Astrocyte (in vitro differentiated cells and primary cell): ENCODE data around the gene SLAMF6. TPM values are rescaled to one million over a fixed set of nuclear protein-coding genes. Genes with fewer than 3 reads are reported as not detected.

Experiments used
- DNase-seq: peaks from one replicate; pipeline ENCODE4 v3.0.0-alpha.2; 2010; ENCODE audit warnings: low read depth
- FAIRE-seq: peaks from 2 replicates; lab custom pipeline; 2011; peaks lifted over from hg19 to GRCh38; lab: Jason Lieb, UNC
- H2AFZ ChIP-seq: 2 replicates; pipeline ENCODE4 v1.6.0; 2012; ENCODE audit warnings: low read depth, low read length, inconsistent platforms
- H3K27ac ChIP-seq: 2 replicates; pipeline ENCODE4 v1.5.1; 2011; ENCODE audit warnings: low read depth, low read length, inconsistent platforms
- H3K27me3 ChIP-seq: 2 replicates; pipeline ENCODE4 v1.6.0; 2011; ENCODE audit warnings: low read length, inconsistent platforms; ENCODE audit not compliant: insufficient read depth
- H3K36me3 ChIP-seq: 2 replicates; pipeline ENCODE4 v1.5.1; 2011; ENCODE audit warnings: low read length, inconsistent platforms; ENCODE audit not compliant: insufficient read depth
- H3K4me1 ChIP-seq: 2 replicates; pipeline ENCODE4 v1.5.1; 2011; ENCODE audit warnings: low read length, inconsistent platforms; ENCODE audit not compliant: insufficient read depth
- H3K4me2 ChIP-seq: 2 replicates; pipeline ENCODE4 v1.6.0; 2012; ENCODE audit warnings: low read length, inconsistent platforms
- H3K4me3 ChIP-seq: 2 replicates; pipeline ENCODE4 v1.5.1; 2011; ENCODE audit warnings: low read depth, mild to moderate bottlenecking, low read length, inconsistent platforms; ENCODE audit not compliant: insufficient read depth
- H3K79me2 ChIP-seq: 2 replicates; pipeline ENCODE4 v1.6.0; 2012; ENCODE audit warnings: mild to moderate bottlenecking, low read length, inconsistent platforms; ENCODE audit not compliant: insufficient read depth
- H3K9ac ChIP-seq: 2 replicates; pipeline ENCODE4 v1.6.0; 2012; ENCODE audit warnings: mild to moderate bottlenecking, low read length, inconsistent platforms
- H3K9me3 ChIP-seq: 2 replicates; pipeline ENCODE4 v1.5.1; 2012; ENCODE audit warnings: low read depth, mild to moderate bottlenecking, low read length, inconsistent platforms; ENCODE audit not compliant: insufficient read depth
- H4K20me1 ChIP-seq: 2 replicates; pipeline ENCODE4 v1.6.0; 2012; ENCODE audit warnings: low read length, inconsistent platforms; ENCODE audit not compliant: insufficient read depth
- H3K27ac Mint-ChIP-seq: one replicate; pipeline ENCODE4 v1.8.0; 2021; ENCODE audit warnings: mild to moderate bottlenecking, mixed read lengths; ENCODE audit not compliant: unreplicated experiment
- H3K27me3 Mint-ChIP-seq: one replicate; pipeline ENCODE4 v1.8.0; 2021; ENCODE audit warnings: low read depth, mixed read lengths; ENCODE audit not compliant: unreplicated experiment
- H3K36me3 Mint-ChIP-seq: one replicate; pipeline ENCODE4 v1.8.0; 2021; ENCODE audit warnings: low read depth, mixed read lengths; ENCODE audit not compliant: unreplicated experiment
- H3K4me1 Mint-ChIP-seq: one replicate; pipeline ENCODE4 v1.8.0; 2021; ENCODE audit warnings: low read depth, mixed read lengths; ENCODE audit not compliant: unreplicated experiment
- H3K4me3 Mint-ChIP-seq: one replicate; pipeline ENCODE4 v1.8.0; 2021; ENCODE audit warnings: mild to moderate bottlenecking, moderate library complexity, mixed read lengths; ENCODE audit not compliant: unreplicated experiment
- H3K9me3 Mint-ChIP-seq: one replicate; pipeline ENCODE4 v1.8.0; 2021; ENCODE audit warnings: mild to moderate bottlenecking, mixed read lengths; ENCODE audit not compliant: unreplicated experiment
- EZH2 ChIP-seq: IDR thresholded peaks from 2 replicates; pipeline ENCODE4 v1.6.1; 2012; ENCODE audit warnings: mild to moderate bottlenecking, low read length, inconsistent platforms; ENCODE audit not compliant: insufficient read depth
- total RNA-seq: library from RNA; stranded (reverse); gene quantifications from 2 replicates; pipeline ENCODE4 v1.2.1, GENCODE V29; 2021
- TF ChIP-seq, protein P1 (sequence below): IDR thresholded peaks from 2 replicates; pipeline ENCODE4 v1.5.1; 2011; ENCODE audit warnings: low read depth, mild to moderate bottlenecking, inconsistent platforms, low read length, moderate library complexity; ENCODE audit not compliant: insufficient read depth

The SLAMF6 gene
- total RNA-seq, 1 donor from 2014 or later = not detected

DNA sequence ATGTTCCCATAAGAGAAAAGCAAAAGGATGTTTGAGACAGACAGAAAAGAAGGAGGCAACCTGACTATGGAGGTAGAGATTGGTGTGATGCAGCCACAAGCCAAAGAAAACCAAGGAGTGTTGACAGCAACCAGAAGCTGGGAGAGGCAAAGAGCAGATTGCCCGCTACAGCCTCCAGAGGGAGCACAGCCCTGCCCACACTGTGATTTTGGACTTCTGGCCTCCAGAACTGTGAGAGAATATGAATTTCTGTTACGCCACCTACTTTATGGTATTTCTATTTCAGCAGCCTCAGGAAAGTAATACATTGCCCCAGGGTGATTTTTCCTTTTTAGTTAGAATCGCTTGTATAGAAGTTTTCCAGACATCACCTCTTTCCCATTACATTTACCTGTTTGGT is 28.4 kb downstream of the SLAMF6 start:
- FAIRE-seq (no peak), DNase-seq (no peak)
- H3K4me1 Mint-ChIP-seq = peaks cover 5% of the 10 kb centered on the region
- Histone ChIP-seq H3K9ac (no peak overlapping the region), H3K4me2 (no peak overlapping the region), H3K4me3 (no peak overlapping the region), H3K27ac (no peak overlapping the region), H3K9me3 (no peaks in the 10 kb centered on the region), H3K36me3 (no peaks in the 10 kb centered on the region), H3K4me1 (no peaks in the 10 kb centered on the region), H2AFZ (no peak overlapping the region), H4K20me1 (no peaks in the 10 kb centered on the region), H3K27me3 (no peaks in the 10 kb centered on the region), H3K79me2 (no peaks in the 10 kb centered on the region)
- peaks cover 3% of the 10 kb centered on the region for H3K27me3 Mint-ChIP-seq
- TF ChIP-seq, protein P1, sequence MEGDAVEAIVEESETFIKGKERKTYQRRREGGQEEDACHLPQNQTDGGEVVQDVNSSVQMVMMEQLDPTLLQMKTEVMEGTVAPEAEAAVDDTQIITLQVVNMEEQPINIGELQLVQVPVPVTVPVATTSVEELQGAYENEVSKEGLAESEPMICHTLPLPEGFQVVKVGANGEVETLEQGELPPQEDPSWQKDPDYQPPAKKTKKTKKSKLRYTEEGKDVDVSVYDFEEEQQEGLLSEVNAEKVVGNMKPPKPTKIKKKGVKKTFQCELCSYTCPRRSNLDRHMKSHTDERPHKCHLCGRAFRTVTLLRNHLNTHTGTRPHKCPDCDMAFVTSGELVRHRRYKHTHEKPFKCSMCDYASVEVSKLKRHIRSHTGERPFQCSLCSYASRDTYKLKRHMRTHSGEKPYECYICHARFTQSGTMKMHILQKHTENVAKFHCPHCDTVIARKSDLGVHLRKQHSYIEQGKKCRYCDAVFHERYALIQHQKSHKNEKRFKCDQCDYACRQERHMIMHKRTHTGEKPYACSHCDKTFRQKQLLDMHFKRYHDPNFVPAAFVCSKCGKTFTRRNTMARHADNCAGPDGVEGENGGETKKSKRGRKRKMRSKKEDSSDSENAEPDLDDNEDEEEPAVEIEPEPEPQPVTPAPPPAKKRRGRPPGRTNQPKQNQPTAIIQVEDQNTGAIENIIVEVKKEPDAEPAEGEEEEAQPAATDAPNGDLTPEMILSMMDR = no peak
- no peak for TF ChIP-seq EZH2
- H3K4me3 Mint-ChIP-seq = no peak overlapping the region
- H3K27ac Mint-ChIP-seq = no peak overlapping the region
- no peaks in the 10 kb centered on the region for H3K9me3 Mint-ChIP-seq
- no peaks in the 10 kb centered on the region for H3K36me3 Mint-ChIP-seq

DNA sequence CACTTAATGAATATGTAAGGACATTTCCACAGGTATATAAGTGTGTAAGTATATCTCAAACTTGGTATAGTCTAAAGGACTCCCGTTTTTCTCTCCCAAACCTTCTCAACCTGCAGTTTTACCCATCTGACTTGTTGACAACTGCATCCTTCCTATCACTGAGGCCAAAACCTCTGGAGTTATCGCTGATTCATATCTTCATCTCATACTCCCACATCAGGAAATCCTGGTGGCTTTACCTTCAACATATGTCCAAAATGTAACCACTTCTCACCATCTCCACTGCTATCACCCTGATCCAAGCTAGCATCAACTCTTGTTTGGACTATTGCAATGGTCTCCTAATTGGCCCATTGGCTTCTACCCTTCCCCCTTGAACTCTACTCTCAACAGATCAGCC is 30.4 kb downstream of the SLAMF6 start:
- H3K27me3 ChIP-seq = no peaks in the 10 kb centered on the region
- Mint-ChIP-seq H3K36me3 (no peaks in the 10 kb centered on the region), H3K4me3 (no peak overlapping the region), H3K4me1 (peaks cover 5% of the 10 kb centered on the region), H3K27ac (no peak overlapping the region), H3K9me3 (no peaks in the 10 kb centered on the region), H3K27me3 (peaks cover 6% of the 10 kb centered on the region)
- no peak overlapping the region for H3K4me3 ChIP-seq
- H3K27ac ChIP-seq = no peak overlapping the region
- H4K20me1 ChIP-seq = no peaks in the 10 kb centered on the region
- no peaks in the 10 kb centered on the region for H3K79me2 ChIP-seq
- no peaks in the 10 kb centered on the region for H3K4me1 ChIP-seq
- no peak for DNase-seq
- H3K9ac ChIP-seq = no peak overlapping the region
- H3K4me2 ChIP-seq = no peak overlapping the region
- TF ChIP-seq, protein P1 = no peak
- TF ChIP-seq EZH2 = no peak
- no peaks in the 10 kb centered on the region for H3K9me3 ChIP-seq
- no peaks in the 10 kb centered on the region for H3K36me3 ChIP-seq
- no peak for FAIRE-seq
- no peak overlapping the region for H2AFZ ChIP-seq

DNA sequence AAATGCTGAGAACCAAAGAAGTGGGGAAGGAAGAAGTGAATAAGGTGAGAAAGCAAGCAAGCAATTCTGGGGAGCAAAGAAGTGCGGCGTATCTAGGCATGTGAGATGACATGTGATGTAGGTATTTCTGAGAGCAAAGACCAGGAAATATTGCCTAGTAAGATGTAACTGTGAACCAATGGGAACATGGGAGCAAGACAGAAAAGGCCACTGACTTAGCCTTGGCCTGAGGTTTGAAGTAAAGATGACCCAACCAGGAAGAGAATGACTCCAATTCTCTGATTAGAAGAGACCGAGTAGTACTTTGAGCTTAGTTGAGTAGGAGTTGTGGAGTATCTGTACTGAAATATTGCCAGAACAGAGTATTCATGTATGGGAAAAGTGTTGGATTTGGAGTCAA is 31.1 kb downstream of the SLAMF6 start:
- no peak for FAIRE-seq

More for the DNA sequence above, 31.1 kb downstream of the SLAMF6 start:
- Histone ChIP-seq H3K27ac (no peak overlapping the region), H3K27me3 (no peaks in the 10 kb centered on the region), H2AFZ (no peak overlapping the region), H3K9me3 (no peaks in the 10 kb centered on the region), H3K4me1 (no peaks in the 10 kb centered on the region), H3K79me2 (no peaks in the 10 kb centered on the region), H3K4me3 (no peak overlapping the region), H4K20me1 (no peaks in the 10 kb centered on the region), H3K4me2 (no peak overlapping the region), H3K36me3 (no peaks in the 10 kb centered on the region), H3K9ac (no peak overlapping the region)
- TF ChIP-seq, protein P1 = no peak
- TF ChIP-seq EZH2 = no peak
- Mint-ChIP-seq H3K4me1 (peaks cover 5% of the 10 kb centered on the region), H3K27ac (no peak overlapping the region), H3K9me3 (no peaks in the 10 kb centered on the region), H3K36me3 (no peaks in the 10 kb centered on the region), H3K27me3 (peaks cover 6% of the 10 kb centered on the region), H3K4me3 (no peak overlapping the region)
- DNase-seq = no peak
